ENCODE data around the gene RSF1.
"Not testable (repeated sequence)": the region's sequence is repeated elsewhere in the genome, so short reads cannot be mapped to it uniquely, and the experiment has no call there.

The RSF1 gene

DNA sequence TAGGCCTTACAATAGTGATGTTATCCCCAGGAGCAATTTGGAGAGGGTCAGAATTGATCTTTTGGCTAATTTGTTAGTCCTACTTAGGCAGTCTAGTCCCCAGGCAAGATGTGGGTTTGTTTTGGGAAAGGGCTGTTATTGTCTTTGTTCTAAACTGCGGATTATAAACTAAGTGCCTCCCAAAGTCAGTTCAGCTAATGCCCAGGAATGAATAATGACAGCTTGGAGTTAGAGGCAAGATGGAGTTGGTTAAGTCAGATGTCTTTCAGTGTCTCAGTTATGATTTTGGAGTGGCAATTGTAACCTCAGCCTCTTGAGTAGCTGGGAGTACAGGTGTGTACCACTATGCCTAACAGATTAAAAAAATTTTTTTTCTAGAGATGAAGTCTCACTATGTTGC lies 175.6 kb downstream of the RSF1 start:
- no peak for DNase-seq (ENCODE audit: low read depth)

DNA sequence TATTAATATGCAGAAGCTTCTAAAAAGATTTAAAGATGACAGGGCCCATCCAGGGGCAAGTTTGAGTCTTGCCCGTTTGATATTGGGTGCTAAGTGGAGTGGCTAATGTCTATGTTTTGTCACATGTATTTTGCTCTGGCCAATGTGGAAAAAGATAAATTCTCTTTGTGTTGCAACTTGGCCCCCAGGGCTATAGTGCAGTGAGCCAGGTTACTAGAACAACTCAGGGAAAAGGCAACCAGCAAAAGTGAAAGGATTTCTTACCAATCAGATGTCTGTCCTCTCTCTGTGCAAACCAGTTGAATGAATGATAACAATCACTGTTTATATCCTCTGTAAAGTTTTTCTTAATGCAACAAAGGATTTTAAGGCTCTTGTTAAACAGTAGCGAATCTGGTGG lies 178.3 kb downstream of the RSF1 start:
- Histone ChIP-seq H3K4me3 (ENCODE audit: low read length) (no peak overlapping the region), H3K9me3 (ENCODE audit: control insufficient read depth, low read length) (no peaks in the 10 kb centered on the region), H3K9ac (ENCODE audit: low read length) (no peak overlapping the region), H3K27me3 (replicated peaks; ENCODE audit: control insufficient read depth, insufficient read depth, low read length) (no peaks in the 10 kb centered on the region), H3K4me1 (ENCODE audit: control insufficient read depth, insufficient read depth, low read length) (peaks cover 8% of the 10 kb centered on the region), H3K36me3 (ENCODE audit: control insufficient read depth, insufficient read depth, low read length, severe bottlenecking) (no peaks in the 10 kb centered on the region)
- DNase-seq (ENCODE audit: low read depth) = no peak

More for the DNA sequence above, 175.6 kb downstream of the RSF1 start:
- Histone ChIP-seq H3K27me3 (replicated peaks; ENCODE audit: control insufficient read depth, insufficient read depth, low read length) (no peaks in the 10 kb centered on the region), H3K4me3 (ENCODE audit: low read length) (no peak overlapping the region), H3K4me1 (ENCODE audit: control insufficient read depth, insufficient read depth, low read length) (peaks cover 8% of the 10 kb centered on the region), H3K9ac (ENCODE audit: low read length) (no peak overlapping the region), H3K9me3 (ENCODE audit: control insufficient read depth, low read length) (no peaks in the 10 kb centered on the region), H3K36me3 (ENCODE audit: control insufficient read depth, insufficient read depth, low read length, severe bottlenecking) (no peaks in the 10 kb centered on the region)

DNA sequence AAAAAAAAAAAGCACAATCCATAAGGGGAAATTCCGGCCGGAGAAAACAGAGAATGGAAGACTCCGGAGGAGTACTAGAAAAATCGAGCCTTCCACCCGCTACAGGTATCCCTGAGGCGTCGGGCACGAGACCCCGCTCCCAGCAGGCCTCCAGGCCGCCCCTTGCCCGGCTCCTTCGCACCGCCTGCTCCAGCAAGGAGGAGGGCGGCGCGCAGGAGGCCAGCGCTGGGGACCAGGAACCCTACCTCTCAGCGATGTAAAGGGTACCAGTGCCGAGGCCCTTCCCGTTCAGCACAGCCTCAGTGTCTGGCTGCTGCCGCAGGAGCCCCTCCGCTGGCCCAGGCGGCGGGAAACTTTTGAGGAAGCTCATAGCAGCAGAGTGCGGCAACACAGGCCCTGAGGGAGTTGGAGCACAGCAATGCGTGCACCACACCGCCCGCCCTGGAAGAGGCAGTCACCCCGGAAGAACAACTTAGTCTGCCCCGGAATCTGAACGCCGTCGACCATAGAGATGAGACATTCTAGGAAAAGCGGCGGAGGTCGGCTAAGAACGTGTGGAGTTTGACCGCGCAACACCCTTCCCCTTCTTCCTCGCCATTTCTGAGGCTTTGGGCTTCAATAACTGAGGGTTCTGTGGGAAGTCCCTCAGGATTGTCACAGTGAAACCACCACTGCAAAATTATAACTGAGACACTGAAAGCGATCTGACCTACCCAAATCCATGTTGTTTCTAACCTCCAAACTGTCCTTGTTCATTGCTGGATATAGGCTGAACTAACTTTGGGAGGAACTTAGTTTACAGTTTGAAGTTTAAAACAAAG lies 183.0 kb downstream of the RSF1 start, which contains the start of gene CLNS1A:
Gene CLNS1A, minus strand, starts transcription at position 450 of the 821 bp plus-strand sequence. Its CDS starts 80 bp downstream, at position 370.
- H3K4me3 ChIP-seq (ENCODE audit: low read length) = peak within 1 kb of the TSS; percentile 98
- peak; percentile 95 for DNase-seq (ENCODE audit: low read depth)
- no peaks in the 10 kb centered on the region for H3K27me3 ChIP-seq (replicated peaks; ENCODE audit: control insufficient read depth, insufficient read depth, low read length)
- no peaks in the 10 kb centered on the region for H3K36me3 ChIP-seq (ENCODE audit: control insufficient read depth, insufficient read depth, low read length, severe bottlenecking)
- H3K9me3 ChIP-seq (ENCODE audit: control insufficient read depth, low read length) = no peaks in the 10 kb centered on the region
- peak within 1 kb of the TSS; percentile 97 for H3K9ac ChIP-seq (ENCODE audit: low read length)
- H3K4me1 ChIP-seq (ENCODE audit: control insufficient read depth, insufficient read depth, low read length) = peaks cover 22% of the 10 kb centered on the region

DNA sequence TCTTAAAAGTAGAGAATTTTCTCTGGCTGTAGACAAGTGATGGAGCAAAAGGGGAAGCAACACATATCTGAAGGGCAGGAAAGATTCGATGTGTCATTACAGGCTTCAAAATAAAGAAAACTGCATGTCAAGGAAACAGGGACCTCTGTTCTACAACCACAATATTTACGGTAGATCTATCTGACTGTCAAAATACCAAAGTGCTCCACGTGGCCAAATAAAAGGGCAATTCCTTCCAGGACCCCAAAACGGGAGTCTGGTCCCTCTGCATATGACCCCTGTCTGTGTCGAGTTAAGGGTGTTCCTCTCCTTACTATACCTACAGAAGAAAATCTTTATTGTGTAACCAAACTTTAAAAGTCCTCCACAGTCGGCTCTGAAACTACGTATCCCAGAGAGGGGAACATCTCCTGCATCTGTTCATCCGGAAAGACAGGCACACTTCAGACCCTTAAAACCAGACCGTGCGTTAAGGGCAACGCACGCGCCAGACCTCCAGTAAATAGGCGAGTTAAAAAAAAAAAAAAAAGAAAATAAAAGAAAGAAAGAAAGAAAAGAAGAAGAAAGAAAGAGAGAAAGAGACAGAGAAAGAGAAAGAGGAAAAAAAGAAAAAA lies 183.7 kb downstream of the RSF1 start:
- Histone ChIP-seq H3K4me1 (ENCODE audit: control insufficient read depth, insufficient read depth, low read length) (peaks cover 21% of the 10 kb centered on the region), H3K9me3 (ENCODE audit: control insufficient read depth, low read length) (no peaks in the 10 kb centered on the region), H3K27me3 (replicated peaks; ENCODE audit: control insufficient read depth, insufficient read depth, low read length) (no peaks in the 10 kb centered on the region), H3K4me3 (ENCODE audit: low read length) (peak overlapping the region; percentile 98), H3K36me3 (ENCODE audit: control insufficient read depth, insufficient read depth, low read length, severe bottlenecking) (no peaks in the 10 kb centered on the region), H3K9ac (ENCODE audit: low read length) (peak overlapping the region; percentile 97)
- DNase-seq (ENCODE audit: low read depth) = peak; percentile 31

DNA sequence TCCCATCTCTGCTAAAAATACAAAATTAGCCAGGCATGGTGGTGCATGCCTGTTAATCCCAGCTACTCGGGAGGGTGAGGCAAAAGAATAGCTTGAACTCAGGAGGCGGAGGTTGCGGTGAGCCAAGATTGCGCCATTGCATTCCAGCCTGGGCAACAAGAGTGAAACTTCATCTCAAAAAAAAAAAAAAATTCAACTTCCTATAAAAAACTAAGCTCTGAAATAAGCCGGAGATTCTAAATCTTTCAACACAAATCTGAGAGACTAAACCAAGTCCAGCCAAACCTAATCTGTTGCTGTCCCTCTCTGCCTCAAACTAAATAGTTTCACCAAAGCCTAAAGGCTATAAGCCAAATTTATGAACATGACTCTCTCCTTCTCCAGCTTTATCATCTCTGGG lies 186.6 kb downstream of the RSF1 start:
- H3K27me3 ChIP-seq (replicated peaks; ENCODE audit: control insufficient read depth, insufficient read depth, low read length); H3K36me3 ChIP-seq (ENCODE audit: control insufficient read depth, insufficient read depth, low read length, severe bottlenecking); H3K9ac ChIP-seq (ENCODE audit: low read length); H3K9me3 ChIP-seq (ENCODE audit: control insufficient read depth, low read length); H3K4me3 ChIP-seq (ENCODE audit: low read length): not testable (repeated sequence)
- peak; percentile 19 for DNase-seq (ENCODE audit: low read depth)
- H3K4me1 ChIP-seq (ENCODE audit: control insufficient read depth, insufficient read depth, low read length) = peaks cover 20% of the 10 kb centered on the region

DNA sequence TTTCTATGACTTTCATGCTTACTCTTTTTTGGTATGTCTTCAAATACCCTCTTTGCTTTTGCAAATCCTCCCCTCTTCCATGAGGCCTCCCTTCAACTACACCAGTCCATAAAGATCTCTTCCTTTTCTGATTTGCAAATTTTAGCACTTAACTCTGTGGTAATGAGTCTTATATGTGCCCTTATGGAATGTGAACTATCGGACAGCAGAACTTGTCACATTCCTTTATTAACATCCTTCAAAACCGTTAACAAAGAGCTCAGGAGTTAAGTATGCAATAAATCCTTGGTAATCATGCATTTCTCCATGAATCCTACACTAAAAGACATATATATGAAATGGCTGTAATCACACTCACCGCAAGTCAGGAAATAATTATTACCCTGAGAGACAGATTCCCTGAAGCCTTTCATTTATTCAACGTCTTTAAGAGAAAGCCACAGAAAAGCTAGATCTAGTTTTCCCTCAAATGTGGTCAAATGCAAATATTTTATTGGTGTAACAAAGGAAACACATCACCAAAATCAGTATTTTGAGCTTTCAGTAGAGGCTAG lies 190.3 kb downstream of the RSF1 start:
- no peaks in the 10 kb centered on the region for H3K27me3 ChIP-seq (replicated peaks; ENCODE audit: control insufficient read depth, insufficient read depth, low read length)
- peaks cover 8% of the 10 kb centered on the region for H3K36me3 ChIP-seq (ENCODE audit: control insufficient read depth, insufficient read depth, low read length, severe bottlenecking)
- peaks cover 4% of the 10 kb centered on the region for H3K4me1 ChIP-seq (ENCODE audit: control insufficient read depth, insufficient read depth, low read length)
- no peak overlapping the region for H3K4me3 ChIP-seq (ENCODE audit: low read length)
- no peaks in the 10 kb centered on the region for H3K9me3 ChIP-seq (ENCODE audit: control insufficient read depth, low read length)
- DNase-seq (ENCODE audit: low read depth) = no peak
- H3K9ac ChIP-seq (ENCODE audit: low read length) = no peak overlapping the region

DNA sequence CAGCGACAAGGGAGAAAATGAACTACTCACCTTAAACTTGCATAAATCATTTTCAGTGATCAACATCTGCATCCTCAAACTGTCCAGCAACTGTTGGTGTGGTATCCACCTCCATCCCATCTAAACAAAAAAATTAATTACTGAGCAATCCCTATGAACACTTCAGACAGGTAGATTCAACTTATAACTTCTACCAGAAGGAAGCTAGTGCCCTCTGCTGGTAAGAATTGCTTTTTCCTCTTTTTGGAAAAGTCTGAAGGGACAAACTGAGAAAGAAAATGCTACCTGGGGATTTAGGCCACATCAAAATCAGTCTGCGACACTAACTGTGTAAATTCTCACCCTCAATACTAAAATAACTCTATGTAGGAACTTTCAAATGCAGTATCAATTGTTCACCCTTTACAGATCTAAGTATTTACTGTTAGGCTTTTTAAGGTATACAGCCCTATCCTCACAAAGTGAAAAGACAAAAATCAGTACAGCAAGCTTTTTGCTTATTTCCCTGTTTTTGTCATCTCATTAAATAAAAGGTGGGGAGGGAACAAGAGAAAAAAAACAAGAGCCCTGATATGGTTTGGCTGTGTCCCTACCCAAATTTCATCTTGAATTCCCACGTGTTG lies 200.8 kb downstream of the RSF1 start:
- Histone ChIP-seq H3K4me3 (ENCODE audit: low read length) (no peak overlapping the region), H3K4me1 (ENCODE audit: control insufficient read depth, insufficient read depth, low read length) (peaks cover 20% of the 10 kb centered on the region), H3K9me3 (ENCODE audit: control insufficient read depth, low read length) (no peaks in the 10 kb centered on the region), H3K36me3 (ENCODE audit: control insufficient read depth, insufficient read depth, low read length, severe bottlenecking) (peaks cover 56% of the 10 kb centered on the region), H3K27me3 (replicated peaks; ENCODE audit: control insufficient read depth, insufficient read depth, low read length) (no peaks in the 10 kb centered on the region), H3K9ac (ENCODE audit: low read length) (no peak overlapping the region)
- DNase-seq (ENCODE audit: low read depth) = peak; percentile 86

DNA sequence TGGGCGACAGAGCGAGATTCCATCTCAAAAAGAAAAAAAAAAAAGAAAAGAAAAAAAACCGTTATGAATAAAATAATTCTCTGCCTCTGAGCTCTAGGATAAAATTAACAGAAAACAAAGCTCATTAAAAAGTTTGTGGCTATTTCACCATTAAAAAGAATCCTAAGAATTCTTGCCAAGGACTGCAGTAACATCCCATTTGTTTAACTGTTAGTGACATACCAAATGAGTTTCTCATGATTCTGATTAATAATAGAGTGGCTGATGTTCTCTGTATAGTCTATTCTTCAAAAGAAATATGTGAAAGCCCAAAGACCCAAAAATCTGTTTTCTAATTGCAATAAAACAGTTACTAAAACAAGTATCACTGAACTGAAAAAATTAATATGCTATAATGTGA lies 202.6 kb downstream of the RSF1 start:
- DNase-seq (ENCODE audit: low read depth) = peak; percentile 35
- Histone ChIP-seq H3K36me3 (ENCODE audit: control insufficient read depth, insufficient read depth, low read length, severe bottlenecking) (peaks cover 52% of the 10 kb centered on the region), H3K9me3 (ENCODE audit: control insufficient read depth, low read length) (no peaks in the 10 kb centered on the region), H3K27me3 (replicated peaks; ENCODE audit: control insufficient read depth, insufficient read depth, low read length) (no peaks in the 10 kb centered on the region), H3K9ac (ENCODE audit: low read length) (peak overlapping the region; percentile 66), H3K4me3 (ENCODE audit: low read length) (peak overlapping the region; percentile 43), H3K4me1 (ENCODE audit: control insufficient read depth, insufficient read depth, low read length) (peaks cover 20% of the 10 kb centered on the region)

DNA sequence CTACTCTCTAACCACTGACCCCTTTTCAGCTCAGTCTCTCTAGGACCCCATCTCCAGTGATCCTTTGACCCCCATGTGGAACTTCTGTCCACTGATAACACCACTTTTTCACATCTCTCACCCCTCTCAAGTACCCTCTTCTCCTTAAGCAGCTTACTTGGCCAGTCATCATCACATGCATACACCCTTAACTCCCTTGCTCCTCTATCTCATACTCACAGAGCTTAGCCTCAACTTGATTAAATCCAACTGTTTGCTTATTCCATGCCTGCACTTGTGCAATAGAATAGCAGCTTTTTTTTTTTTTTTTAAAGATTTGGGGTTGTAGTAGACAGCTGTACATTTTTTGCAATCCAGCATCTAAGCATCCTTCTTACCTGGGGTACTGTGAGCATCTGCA lies 208.6 kb downstream of the RSF1 start:
- H3K36me3 ChIP-seq (ENCODE audit: control insufficient read depth, insufficient read depth, low read length, severe bottlenecking) = peaks cover 66% of the 10 kb centered on the region
- no peaks in the 10 kb centered on the region for H3K9me3 ChIP-seq (ENCODE audit: control insufficient read depth, low read length)
- no peaks in the 10 kb centered on the region for H3K27me3 ChIP-seq (replicated peaks; ENCODE audit: control insufficient read depth, insufficient read depth, low read length)
- no peaks in the 10 kb centered on the region for H3K4me1 ChIP-seq (ENCODE audit: control insufficient read depth, insufficient read depth, low read length)
- peak; percentile 47 for DNase-seq (ENCODE audit: low read depth)
- H3K9ac ChIP-seq (ENCODE audit: low read length) = no peak overlapping the region
- H3K4me3 ChIP-seq (ENCODE audit: low read length) = no peak overlapping the region
